ENCODE results near the gene WDR7.
A peak's percentile ranks its signal among the peaks of the same experiment; 100 is the strongest.

The WDR7 gene

GRCh38 chr18:56899660-56900059 lies 248.5 kb downstream of the WDR7 start:
- DNase-seq = no peak

GRCh38 chr18:56900195-56901094 lies 249.3 kb downstream of the WDR7 start:
- no peak for DNase-seq

- no peak for DNase-seq
Measured at GRCh38 chr18:56901919-56902318, 250.8 kb downstream of the WDR7 start.

- DNase-seq = no peak
Measured at GRCh38 chr18:56902653-56903052, 251.5 kb downstream of the WDR7 start.

GRCh38 chr18:56903686-56904085 lies 252.5 kb downstream of the WDR7 start:
- DNase-seq = no peak

- no peak for DNase-seq
Measured at GRCh38 chr18:56907771-56908170, 256.6 kb downstream of the WDR7 start.

- DNase-seq = no peak
Measured at GRCh38 chr18:56910237-56910636, 259.1 kb downstream of the WDR7 start.

GRCh38 chr18:56910967-56911366 lies 259.8 kb downstream of the WDR7 start:
- peak; percentile 5 for DNase-seq

- no peak for DNase-seq
Measured at GRCh38 chr18:56913941-56914340, 262.8 kb downstream of the WDR7 start.

GRCh38 chr18:56919190-56919589 lies 268.0 kb downstream of the WDR7 start:
- DNase-seq = no peak

- no peak for DNase-seq
Measured at GRCh38 chr18:56921896-56922480, 270.8 kb downstream of the WDR7 start.

- no peak for DNase-seq
Measured at GRCh38 chr18:56926734-56927133, 275.6 kb downstream of the WDR7 start.

- no peak for DNase-seq
Measured at GRCh38 chr18:56927786-56928185, 276.6 kb downstream of the WDR7 start.

- DNase-seq = no peak
Measured at GRCh38 chr18:56929886-56930285, 278.7 kb downstream of the WDR7 start.

GRCh38 chr18:56933472-56933871 lies 282.3 kb downstream of the WDR7 start:
- DNase-seq = no peak

GRCh38 chr18:56934131-56934530 lies 283.0 kb downstream of the WDR7 start:
- DNase-seq = no peak

GRCh38 chr18:56934906-56935305 lies 283.7 kb downstream of the WDR7 start:
- DNase-seq = no peak

GRCh38 chr18:56935434-56936040 lies 284.4 kb downstream of the WDR7 start:
- no peak for DNase-seq

GRCh38 chr18:56936457-56936856 lies 285.3 kb downstream of the WDR7 start:
- no peak for DNase-seq

GRCh38 chr18:56937874-56938430 lies 286.8 kb downstream of the WDR7 start:
- DNase-seq = peak; percentile 35

GRCh38 chr18:56945171-56946083 lies 294.3 kb downstream of the WDR7 start:
- DNase-seq = no peak

GRCh38 chr18:56947236-56947635 lies 296.1 kb downstream of the WDR7 start:
- DNase-seq = no peak

GRCh38 chr18:56952026-56952425 lies 300.9 kb downstream of the WDR7 start:
- DNase-seq = peak; percentile 1
